A549 (cell line): ENCODE results near the gene NAA60. TPM values are rescaled to one million over a fixed set of nuclear protein-coding genes. Genes with fewer than 3 reads are reported as not detected.
A peak's percentile ranks its signal among the peaks of the same experiment; 100 is the strongest.

Experiments used
- ATAC-seq, 2 experiments: fragments of 200-7000 bp in 1 of 2; fragments of >200 bp in 1 of 2; cut with Nextera tagmentation in 1 of 2; cut with Tn5 transposase in 1 of 2; 3 replicates each; pipeline versions ENCODE4 v1.8.0 to v1.9.1; 2018 to 2020; ENCODE audit warnings: mild to moderate bottlenecking in 1 of 2, moderate library complexity in 1 of 2
- CTCF ChIA-PET: fragments of 300-600 bp; sonication (Branson Sonifier 250); formaldehyde crosslinking; extraction: SDS; loops from one replicate; lab custom pipeline; 2021; ENCODE audit warnings: antibody characterized with exemption, inconsistent platforms; lab: Yijun Ruan, JAX
- POLR2A ChIA-PET: fragments of 350-600 bp; formaldehyde crosslinking; extraction: SDS; loops from one replicate; lab custom pipeline; 2021; ENCODE audit warnings: antibody characterized with exemption, inconsistent platforms; lab: Yijun Ruan, JAX
- DNase-seq, 2 experiments: peaks; one replicate each; pipeline versions ENCODE4 v3.0.0 to v3.0.0-alpha.2; 2011 to 2016; ENCODE audit warnings: low read depth in 1 of 2, low spot score in 1 of 2
- FAIRE-seq: peaks from 2 replicates; lab custom pipeline; 2011; peaks lifted over from hg19 to GRCh38; lab: Jason Lieb, UNC
- H3K27ac ChIP-seq, 2 experiments: fragments of >200 bp; sonication (Bioruptor Twin); formaldehyde crosslinking; 3 replicates each; pipeline ENCODE4 v1.5.1; 2016 to 2017
- H3K4me1 ChIP-seq: fragments of >200 bp; sonication (Bioruptor Twin); formaldehyde crosslinking; 3 replicates; pipeline ENCODE4 v1.6.1; 2016
- H3K4me2 ChIP-seq: fragments of >200 bp; sonication (Bioruptor Twin); formaldehyde crosslinking; 3 replicates; pipeline ENCODE4 v1.6.1; 2016
- H3K4me3 ChIP-seq: fragments of >200 bp; sonication (Bioruptor Twin); formaldehyde crosslinking; 3 replicates; pipeline ENCODE4 v1.5.1; 2016
- H3K9me3 ChIP-seq: fragments of >200 bp; sonication (Bioruptor Twin); formaldehyde crosslinking; 3 replicates; pipeline ENCODE4 v1.6.1; 2016
- BCL3 ChIP-seq: fragments of >200 bp; sonication (Bioruptor Twin); formaldehyde crosslinking; IDR thresholded peaks from 3 replicates; pipeline ENCODE4 v1.6.1; 2016
- CEBPB ChIP-seq, 2 experiments: fragments of >200 bp in 1 of 2; sonication (Bioruptor Twin) in 1 of 2; formaldehyde crosslinking in 1 of 2; IDR thresholded peaks; 2 replicates each; pipeline ENCODE4 v1.6.1; 2012 to 2016
- CTCF ChIP-seq: fragments of >200 bp; sonication (Bioruptor Twin); formaldehyde crosslinking; IDR thresholded peaks from 3 replicates; pipeline ENCODE4 v1.5.1; 2016
- GATA3 ChIP-seq: IDR thresholded peaks from 2 replicates; pipeline ENCODE4 v1.6.1; 2012; ENCODE audit warnings: borderline replicate concordance
- HES2 ChIP-seq: fragments of >200 bp; sonication (Bioruptor Twin); formaldehyde crosslinking; IDR thresholded peaks from 2 replicates; pipeline ENCODE4 v1.6.1; 2016
- HOXA7 ChIP-seq: fragments of 250-450 bp; sonication (Bioruptor Pico); IDR thresholded peaks from 2 replicates; pipeline ENCODE4 v1.5.0; 2020; ENCODE audit warnings: mild to moderate bottlenecking, moderate library complexity
- JUNB ChIP-seq: fragments of >200 bp; sonication (Bioruptor Twin); formaldehyde crosslinking; IDR thresholded peaks from 2 replicates; pipeline ENCODE4 v1.6.1; 2016
- KDM1A ChIP-seq: fragments of 200-600 bp; sonication (generic); IDR thresholded peaks from 2 replicates; pipeline ENCODE4 v1.6.1; 2016; ENCODE audit warnings: low read depth, mild to moderate bottlenecking
- MAFK ChIP-seq: fragments of 450-650 bp; IDR thresholded peaks from 2 replicates; pipeline ENCODE4 v1.6.1; 2014; ENCODE audit not compliant: partially characterized antibody
- MAX ChIP-seq: IDR thresholded peaks from 2 replicates; pipeline ENCODE4 v1.6.1; 2012
- NPAS2 ChIP-seq: fragments of 250-450 bp; sonication (Bioruptor Pico); IDR thresholded peaks from 2 replicates; pipeline ENCODE4 v1.8.0; 2022; ENCODE audit warnings: mild to moderate bottlenecking, moderate library complexity, borderline replicate concordance
- NR3C1 ChIP-seq: fragments of >200 bp; sonication (Bioruptor Twin); formaldehyde crosslinking; IDR thresholded peaks from 3 replicates; pipeline ENCODE4 v1.6.1; 2017
- PBX3 ChIP-seq: IDR thresholded peaks from 2 replicates; pipeline ENCODE4 v1.6.1; 2012
- POLR2A ChIP-seq: IDR thresholded peaks from 2 replicates; pipeline ENCODE4 v1.6.1; 2012; ENCODE audit warnings: mild to moderate bottlenecking, low read length
- POLR2AphosphoS2 ChIP-seq: conservative IDR thresholded peaks from 2 replicates; pipeline ENCODE4 v1.6.1; 2012; ENCODE audit warnings: low read length, improper control_type of control experiment, inconsistent platforms
- RARB ChIP-seq: fragments of 250-450 bp; sonication (Bioruptor Pico); IDR thresholded peaks from 2 replicates; pipeline ENCODE4 v1.8.0; 2021; ENCODE audit warnings: mild to moderate bottlenecking, moderate library complexity
- RFX5 ChIP-seq: fragments of 450-650 bp; IDR thresholded peaks from 2 replicates; pipeline ENCODE4 v1.7.1; 2014; ENCODE audit warnings: antibody characterized with exemption, mild to moderate bottlenecking, moderate library complexity
- SREBF2 ChIP-seq: fragments of 450-650 bp; IDR thresholded peaks from 2 replicates; pipeline ENCODE4 v1.6.1; 2014; ENCODE audit warnings: mild to moderate bottlenecking, moderate library complexity
- ZFP36 ChIP-seq: fragments of 450-650 bp; IDR thresholded peaks from 2 replicates; pipeline ENCODE4 v1.6.1; 2014; ENCODE audit warnings: borderline replicate concordance; ENCODE audit not compliant: partially characterized antibody
- ZSCAN20 ChIP-seq: fragments of 250-450 bp; sonication (Bioruptor Pico); IDR thresholded peaks from 2 replicates; pipeline ENCODE4 v1.8.0; 2022; ENCODE audit warnings: mild to moderate bottlenecking, moderate library complexity
- WGBS: methylation state at CpG from one replicate; pipeline ENCODE4 v1.1.6; 2017; ENCODE audit errors: missing lambda C conversion rate; 5-methylcytosine and 5-hydroxymethylcytosine counted together
- polyA plus RNA-seq, 4 experiments: library from polyadenylated mRNA; depleted of rRNA in 3 of 4; stranded (reverse); fragments of >200 nt; fragmentation: RNase III in 1 of 4; extraction: RNeasy Plus Mini Kit Qiagen cat#74134 plus additional on column Dnase treatment in 1 of 4; gene quantifications; 2 replicates in 3 of 4; 3 replicates in 1 of 4; pipeline ENCODE4 v1.2.3, GENCODE V29; 2011 to 2017

The NAA60 gene
- polyA plus RNA-seq, 2 of the 4 experiments (the other 2 are of a cell fraction): 41.6 to 43.9 TPM

- POLR2A ChIA-PET: no interaction called here
- ATAC-seq: no peak
- WGBS: 90% methylated on average over 8 of the region's 8 CpGs
- CTCF ChIA-PET: interaction anchor here (1.6 kb wide), 1 partner anchor 11 kb away, joined by 3 read pairs; no protein-coding TSS in a partner anchor
- Histone ChIP-seq H3K4me1 (peaks cover 33% of the 10 kb centered on the region), H3K4me2 (no peak overlapping the region; the same call in 2 of the 3 replicates), H3K27ac (no peak overlapping the region), H3K9me3 (no peaks in the 10 kb centered on the region), H3K4me3 (no peak overlapping the region)
- DNase-seq: no peak
- no peak for TF ChIP-seq HES2
- peak; percentile 72 for TF ChIP-seq MAFK
- TF ChIP-seq RARB (CRISPR knock-in tag): no peak
- FAIRE-seq: no peak
Observed at GRCh38 chr16:3460585-3460984, 17.1 kb downstream of the NAA60 start.

GRCh38 chr16:3461151-3461550, 17.7 kb downstream of the NAA60 start:
- TF ChIP-seq HES2: no peak
- 0 out of 4 replicates have a peak, but pooled peaks of 1 of the 2 experiments have one; percentile 8 for TF ChIP-seq CEBPB (IDR thresholded peaks at IDR 0.05)
- TF ChIP-seq RFX5: no peak
- FAIRE-seq: no peak
- 0 out of 3 replicates have a peak overlapping the region, but pooled peaks have one; percentile 3 for H3K4me2 ChIP-seq
- H3K9me3 ChIP-seq: no peaks in the 10 kb centered on the region
- ATAC-seq: no peak
- H3K4me3 ChIP-seq: no peak overlapping the region
- DNase-seq: no peak
- ChIA-PET CTCF (interaction anchor here (1.6 kb wide), 1 partner anchor 11 kb away, joined by 3 read pairs; no protein-coding TSS in a partner anchor), POLR2A (no interaction called here)
- H3K4me1 ChIP-seq: peaks cover 33% of the 10 kb centered on the region
- WGBS: 80% methylated on average over 8 of the region's 8 CpGs
- no peak overlapping the region for H3K27ac ChIP-seq

- ChIA-PET POLR2A (no interaction called here), CTCF (no interaction called here)
- FAIRE-seq: no peak
- no peaks in the 10 kb centered on the region for H3K9me3 ChIP-seq
- no peak overlapping the region for H3K4me2 ChIP-seq
- WGBS: 97% methylated on average over 11 of the region's 12 CpGs
- no peak for ATAC-seq
- no peak for DNase-seq
- TF ChIP-seq JUNB (no peak), NR3C1 (no peak), PBX3 (no peak), BCL3 (no peak), GATA3 (no peak), HOXA7 (CRISPR knock-in tag) (no peak), MAFK (no peak), ZFP36 (no peak), KDM1A (no peak), SREBF2 (no peak), POLR2AphosphoS2 (no peak), POLR2A (no peak)
- H3K4me1 ChIP-seq: peaks cover 11% of the 10 kb centered on the region; the same call in 2 of the 3 replicates
- H3K4me3 ChIP-seq: no peak overlapping the region
- no peak overlapping the region for H3K27ac ChIP-seq
Observed at GRCh38 chr16:3465301-3465700, 21.8 kb downstream of the NAA60 start.

- FAIRE-seq (no peak), DNase-seq (no peak), ATAC-seq (no peak)
- H3K4me2 ChIP-seq: no peak overlapping the region
- TF ChIP-seq MAX: no peak
- TF ChIP-seq CTCF: no peak
- no peak for TF ChIP-seq NPAS2 (CRISPR knock-in tag)
- no peak for TF ChIP-seq POLR2A
- no peak for TF ChIP-seq ZSCAN20
- WGBS: 93% methylated on average over 21 of the region's 21 CpGs
- H3K4me1 ChIP-seq: peaks cover 7% of the 10 kb centered on the region; the same call in 2 of the 3 replicates
- CTCF ChIA-PET: interaction anchor here (0.5 to 1.1 kb wide), 2 partner anchors 10 to 115 kb away, joined by 3 read pairs; no protein-coding TSS in a partner anchor
- POLR2A ChIA-PET: interaction anchor here (1.1 kb wide), 1 partner anchor 9 kb away, joined by 3 read pairs; no protein-coding TSS in a partner anchor
- H3K9me3 ChIP-seq: no peaks in the 10 kb centered on the region
- no peak overlapping the region for H3K4me3 ChIP-seq
- no peak overlapping the region for H3K27ac ChIP-seq
Observed at GRCh38 chr16:3465911-3466584, 22.6 kb downstream of the NAA60 start.
